ENCODE measurements around the gene MYO5B. TPM values are rescaled to one million over a fixed set of nuclear protein-coding genes. Genes with fewer than 3 reads are reported as not detected.

MYO5B gene
- total and polyA plus RNA-seq, 2 donors (not counting 1 experiment from before 2014, with no cell fraction given) = 0.30 to 1.7 TPM

DNA sequence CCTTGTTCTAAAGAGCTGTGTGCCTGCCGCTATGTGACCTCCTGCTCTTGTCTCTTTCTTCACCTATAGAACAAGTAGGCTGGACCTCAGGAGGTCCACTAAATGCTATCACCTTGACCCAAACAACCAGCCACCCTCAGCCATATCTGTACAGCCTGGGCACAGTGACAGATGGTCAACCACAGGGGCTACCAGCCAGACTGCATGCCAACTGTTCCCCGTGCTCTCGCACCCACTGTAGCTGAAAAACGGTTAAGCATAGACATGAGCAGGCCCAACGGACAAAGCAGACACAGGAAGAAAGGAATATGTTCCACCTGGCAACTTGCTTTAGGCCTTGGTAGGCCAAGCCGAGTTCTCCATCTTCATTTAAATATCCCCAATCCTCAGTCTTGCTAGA, 338.5 kb downstream of the MYO5B start:
- H3K27ac Mint-ChIP-seq = no peak overlapping the region
- Histone ChIP-seq H3K79me2 (ENCODE audit: control insufficient read depth, insufficient read depth, low read length) (no peaks in the 10 kb centered on the region), H3K36me3 (replicated peaks in 1 of 2; ENCODE audit: control extremely low read depth in 1 of 2, control insufficient read depth in 1 of 2, extremely low read depth in 1 of 2, insufficient read depth in 2 of 2, low read length in 1 of 2) (no peaks in the 10 kb centered on the region), H3K4me1 (ENCODE audit: control insufficient read depth in 2 of 2, insufficient read depth in 2 of 2, low read length in 2 of 2) (no peaks in the 10 kb centered on the region), H3K27me3 (replicated peaks in 1 of 4; ENCODE audit: control extremely low read depth in 1 of 4, control insufficient read depth in 3 of 4, insufficient read depth in 4 of 4, low read length in 3 of 4) (no peaks in the 10 kb centered on the region), H2AFZ (ENCODE audit: insufficient read depth, low read depth, low read length, poor library complexity, severe bottlenecking) (no peak overlapping the region), H4K20me1 (ENCODE audit: control insufficient read depth, insufficient read depth, low read length, poor library complexity, severe bottlenecking) (no peaks in the 10 kb centered on the region), H3K4me3 (ENCODE audit: control extremely low read depth in 1 of 5, extremely low read depth in 1 of 5, insufficient read depth in 1 of 5, low read depth in 2 of 5, low read length in 4 of 5) (no peak overlapping the region), H3K27ac (ENCODE audit: low read length in 2 of 2) (no peak overlapping the region), H3K9ac (ENCODE audit: low read length) (no peak overlapping the region), H3K4me2 (replicated peaks; ENCODE audit: low read depth, low read length, poor library complexity, severe bottlenecking) (no peak overlapping the region), H3K9me3 (ENCODE audit: control extremely low read depth in 1 of 3, control insufficient read depth in 2 of 3, insufficient read depth in 1 of 3, low read length in 2 of 3) (no peaks in the 10 kb centered on the region)
- intact Hi-C loops (cut with micrococcal nuclease) = no loop called here
- ATAC-seq (ENCODE audit: low read depth) (no peak), DNase-seq (no peak)
- CTCF ChIA-PET = interaction anchor here (2.9 kb wide), 1 partner anchor 346 kb away, joined by 11 read pairs; no protein-coding TSS in a partner anchor
- WGBS (ENCODE audit: insufficient coverage) = 91% methylated on average over 5 of the region's 6 CpGs
- no peaks in the 10 kb centered on the region for H3K9me3 Mint-ChIP-seq (ENCODE audit: insufficient read depth)
- POLR2A ChIA-PET = no interaction called here
- TF ChIP-seq EZH2 (IDR thresholded peaks at IDR 0.05; ENCODE audit: borderline replicate concordance, insufficient read depth, low read depth, low read length, poor library complexity, severe bottlenecking) = no peak
- TF ChIP-seq, protein P1, sequence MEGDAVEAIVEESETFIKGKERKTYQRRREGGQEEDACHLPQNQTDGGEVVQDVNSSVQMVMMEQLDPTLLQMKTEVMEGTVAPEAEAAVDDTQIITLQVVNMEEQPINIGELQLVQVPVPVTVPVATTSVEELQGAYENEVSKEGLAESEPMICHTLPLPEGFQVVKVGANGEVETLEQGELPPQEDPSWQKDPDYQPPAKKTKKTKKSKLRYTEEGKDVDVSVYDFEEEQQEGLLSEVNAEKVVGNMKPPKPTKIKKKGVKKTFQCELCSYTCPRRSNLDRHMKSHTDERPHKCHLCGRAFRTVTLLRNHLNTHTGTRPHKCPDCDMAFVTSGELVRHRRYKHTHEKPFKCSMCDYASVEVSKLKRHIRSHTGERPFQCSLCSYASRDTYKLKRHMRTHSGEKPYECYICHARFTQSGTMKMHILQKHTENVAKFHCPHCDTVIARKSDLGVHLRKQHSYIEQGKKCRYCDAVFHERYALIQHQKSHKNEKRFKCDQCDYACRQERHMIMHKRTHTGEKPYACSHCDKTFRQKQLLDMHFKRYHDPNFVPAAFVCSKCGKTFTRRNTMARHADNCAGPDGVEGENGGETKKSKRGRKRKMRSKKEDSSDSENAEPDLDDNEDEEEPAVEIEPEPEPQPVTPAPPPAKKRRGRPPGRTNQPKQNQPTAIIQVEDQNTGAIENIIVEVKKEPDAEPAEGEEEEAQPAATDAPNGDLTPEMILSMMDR (IDR thresholded peaks at IDR 0.05) = no peak
- H3K4me3 Mint-ChIP-seq = no peak overlapping the region
- H3K27me3 Mint-ChIP-seq = no peaks in the 10 kb centered on the region
- no peaks in the 10 kb centered on the region for H3K4me1 Mint-ChIP-seq

DNA sequence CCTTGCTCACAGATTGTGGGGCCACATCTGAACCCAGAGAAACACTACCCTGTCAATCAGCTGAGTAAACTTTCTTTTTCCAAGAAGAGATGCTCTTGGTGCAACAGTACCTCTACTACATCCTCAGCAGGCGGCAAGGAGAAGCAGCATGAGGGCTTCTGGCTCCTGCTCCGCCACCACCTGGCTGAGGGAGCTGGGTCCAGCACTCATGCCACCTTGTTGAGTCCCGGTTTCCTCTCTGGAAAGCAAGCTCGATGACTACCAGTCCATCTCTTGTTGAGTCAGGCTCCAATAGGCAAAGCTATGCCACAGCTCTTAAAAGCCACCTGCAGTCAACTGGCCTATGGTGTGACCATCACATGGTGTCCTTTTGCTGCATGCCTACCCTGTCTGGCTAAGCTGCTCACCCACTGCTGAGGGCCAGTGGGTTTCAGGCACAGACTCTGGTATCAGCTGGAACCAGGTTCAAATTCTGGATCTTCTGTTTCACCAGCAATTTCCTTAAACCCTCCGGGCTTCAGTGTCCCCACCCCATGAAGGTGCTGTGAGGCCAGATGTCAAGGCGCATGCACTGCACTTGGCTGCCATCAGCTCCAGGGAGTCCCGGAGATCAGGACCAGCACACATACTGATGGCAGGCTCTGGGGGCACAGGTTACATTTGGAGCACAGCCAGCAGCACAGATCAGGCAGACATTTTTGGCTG, 339.1 kb downstream of the MYO5B start:
- Histone ChIP-seq H3K9ac (ENCODE audit: low read length) (no peak overlapping the region), H3K4me1 (ENCODE audit: control insufficient read depth in 2 of 2, insufficient read depth in 2 of 2, low read length in 2 of 2) (no peaks in the 10 kb centered on the region), H4K20me1 (ENCODE audit: control insufficient read depth, insufficient read depth, low read length, poor library complexity, severe bottlenecking) (no peaks in the 10 kb centered on the region), H3K4me2 (replicated peaks; ENCODE audit: low read depth, low read length, poor library complexity, severe bottlenecking) (no peak overlapping the region), H2AFZ (ENCODE audit: insufficient read depth, low read depth, low read length, poor library complexity, severe bottlenecking) (no peak overlapping the region), H3K9me3 (ENCODE audit: control extremely low read depth in 1 of 3, control insufficient read depth in 2 of 3, insufficient read depth in 1 of 3, low read length in 2 of 3) (no peaks in the 10 kb centered on the region), H3K79me2 (ENCODE audit: control insufficient read depth, insufficient read depth, low read length) (no peaks in the 10 kb centered on the region), H3K4me3 (ENCODE audit: control extremely low read depth in 1 of 5, extremely low read depth in 1 of 5, insufficient read depth in 1 of 5, low read depth in 2 of 5, low read length in 4 of 5) (no peak overlapping the region), H3K36me3 (replicated peaks in 1 of 2; ENCODE audit: control extremely low read depth in 1 of 2, control insufficient read depth in 1 of 2, extremely low read depth in 1 of 2, insufficient read depth in 2 of 2, low read length in 1 of 2) (no peaks in the 10 kb centered on the region), H3K27ac (ENCODE audit: low read length in 2 of 2) (no peak overlapping the region), H3K27me3 (replicated peaks in 1 of 4; ENCODE audit: control extremely low read depth in 1 of 4, control insufficient read depth in 3 of 4, insufficient read depth in 4 of 4, low read length in 3 of 4) (no peaks in the 10 kb centered on the region)
- WGBS (ENCODE audit: insufficient coverage) = 93% methylated on average over 7 of the region's 7 CpGs
- POLR2A ChIA-PET = no interaction called here
- TF ChIP-seq, protein P1 (IDR thresholded peaks at IDR 0.05) = no peak
- no peak for TF ChIP-seq EZH2 (IDR thresholded peaks at IDR 0.05; ENCODE audit: borderline replicate concordance, insufficient read depth, low read depth, low read length, poor library complexity, severe bottlenecking)
- H3K4me3 Mint-ChIP-seq = no peak overlapping the region
- H3K27ac Mint-ChIP-seq = no peak overlapping the region
- no peaks in the 10 kb centered on the region for H3K9me3 Mint-ChIP-seq (ENCODE audit: insufficient read depth)
- DNase-seq (no peak), ATAC-seq (ENCODE audit: low read depth) (no peak)
- CTCF ChIA-PET = interaction anchor here (0.6 to 2.9 kb wide), 3 partner anchors 345 to 1182 kb away, joined by 3 to 11 read pairs (median 4); no protein-coding TSS in a partner anchor
- H3K4me1 Mint-ChIP-seq = no peaks in the 10 kb centered on the region
- intact Hi-C loops (cut with micrococcal nuclease) = no loop called here
- no peaks in the 10 kb centered on the region for H3K27me3 Mint-ChIP-seq

Measured in B cell (primary cell).